RWPE1 (cell line): ENCODE results near the gene TRPM1.

Experiments used
- CTCF ChIA-PET: fragments of 350-600 bp; sonication (Branson Sonifier 250); formaldehyde crosslinking; extraction: SDS; loops from one replicate; lab custom pipeline; 2021; lab: Yijun Ruan, JAX
- POLR2A ChIA-PET: fragments of 400-600 bp; formaldehyde crosslinking; extraction: SDS; loops from one replicate; lab custom pipeline; 2020; ENCODE audit warnings: antibody characterized with exemption; ENCODE audit not compliant: low non-redundant PET; lab: Yijun Ruan, JAX
- DNase-seq: peaks from one replicate; pipeline ENCODE4 v3.0.0; 2012; ENCODE audit warnings: low spot score
- H3K27ac ChIP-seq: fragments of 450-650 bp; 2 replicates; pipeline ENCODE4 v1.5.1; 2017
- TF ChIP-seq, protein P1 (sequence below): fragments of 450-650 bp; conservative IDR thresholded peaks from 2 replicates; pipeline ENCODE4 v1.5.1; 2017; ENCODE audit warnings: low read depth, mild to moderate bottlenecking

The TRPM1 gene

GRCh38 chr15:31081056-31081455 lies 20.5 kb downstream of the TRPM1 start:
- TF ChIP-seq, protein P1, sequence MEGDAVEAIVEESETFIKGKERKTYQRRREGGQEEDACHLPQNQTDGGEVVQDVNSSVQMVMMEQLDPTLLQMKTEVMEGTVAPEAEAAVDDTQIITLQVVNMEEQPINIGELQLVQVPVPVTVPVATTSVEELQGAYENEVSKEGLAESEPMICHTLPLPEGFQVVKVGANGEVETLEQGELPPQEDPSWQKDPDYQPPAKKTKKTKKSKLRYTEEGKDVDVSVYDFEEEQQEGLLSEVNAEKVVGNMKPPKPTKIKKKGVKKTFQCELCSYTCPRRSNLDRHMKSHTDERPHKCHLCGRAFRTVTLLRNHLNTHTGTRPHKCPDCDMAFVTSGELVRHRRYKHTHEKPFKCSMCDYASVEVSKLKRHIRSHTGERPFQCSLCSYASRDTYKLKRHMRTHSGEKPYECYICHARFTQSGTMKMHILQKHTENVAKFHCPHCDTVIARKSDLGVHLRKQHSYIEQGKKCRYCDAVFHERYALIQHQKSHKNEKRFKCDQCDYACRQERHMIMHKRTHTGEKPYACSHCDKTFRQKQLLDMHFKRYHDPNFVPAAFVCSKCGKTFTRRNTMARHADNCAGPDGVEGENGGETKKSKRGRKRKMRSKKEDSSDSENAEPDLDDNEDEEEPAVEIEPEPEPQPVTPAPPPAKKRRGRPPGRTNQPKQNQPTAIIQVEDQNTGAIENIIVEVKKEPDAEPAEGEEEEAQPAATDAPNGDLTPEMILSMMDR = no peak
- no peak overlapping the region for H3K27ac ChIP-seq
- ChIA-PET POLR2A (interaction anchor here (1.4 kb wide), 1 partner anchor 89 kb away, joined by 3 read pairs; no protein-coding TSS in a partner anchor), CTCF (no interaction called here)
- no peak for DNase-seq

DNA sequence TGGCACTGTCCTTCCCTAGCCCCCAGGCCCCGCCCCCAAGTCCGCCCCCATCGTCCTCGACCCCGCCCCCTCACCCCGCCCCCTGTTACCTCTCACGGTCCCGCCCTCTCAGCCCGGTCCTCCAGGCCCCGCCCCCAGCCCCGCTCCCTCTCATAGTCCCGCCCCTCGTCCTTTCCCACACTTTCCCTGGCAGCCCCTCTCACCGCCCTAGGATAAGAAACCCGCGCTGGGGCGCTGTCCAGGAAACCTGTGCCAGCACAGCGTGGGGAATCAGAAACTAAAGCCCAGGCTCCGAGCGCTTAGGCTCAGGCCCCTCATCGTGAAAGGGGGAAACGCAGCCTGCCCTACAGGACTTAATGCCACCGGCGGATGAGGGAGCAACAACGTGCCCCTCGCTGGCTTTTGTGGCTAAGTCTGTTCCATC lies 20.9 kb downstream of the TRPM1 start:
- H3K27ac ChIP-seq = no peak overlapping the region
- ChIA-PET CTCF (no interaction called here), POLR2A (no interaction called here)
- DNase-seq = peak; percentile 68
- TF ChIP-seq, protein P1 = no peak

DNA sequence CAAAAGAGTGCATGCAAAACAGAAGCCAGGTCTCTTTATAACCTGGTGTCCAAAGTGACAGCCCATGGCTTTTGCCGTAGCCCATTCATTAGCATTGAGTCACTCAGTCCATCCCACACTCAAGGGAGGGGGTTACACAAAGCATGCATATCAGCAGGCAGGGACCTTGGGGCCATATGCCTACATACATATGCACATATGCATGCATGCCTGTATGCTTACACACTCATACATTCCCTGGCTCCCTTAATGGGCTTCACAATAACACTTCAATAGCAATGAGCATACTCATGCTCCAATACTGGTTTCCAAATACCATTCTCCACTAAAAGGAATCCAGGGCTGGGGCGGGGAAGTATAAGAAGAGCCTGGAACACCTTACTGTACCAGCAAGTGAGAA lies 22.0 kb downstream of the TRPM1 start:
- POLR2A ChIA-PET = no interaction called here
- CTCF ChIA-PET = no interaction called here
- no peak for DNase-seq
- no peak overlapping the region for H3K27ac ChIP-seq
- TF ChIP-seq, protein P1 = no peak

- TF ChIP-seq, protein P1 = no peak
- no peak overlapping the region for H3K27ac ChIP-seq
- ChIA-PET CTCF (no interaction called here), POLR2A (no interaction called here)
- DNase-seq = no peak
Observed at GRCh38 chr15:31078471-31078870, 23.1 kb downstream of the TRPM1 start.

GRCh38 chr15:31077941-31078340 lies 23.6 kb downstream of the TRPM1 start:
- CTCF ChIA-PET = interaction anchor here (0.5 kb wide), 1 partner anchor 13 kb away, joined by 6 read pairs; no protein-coding TSS in a partner anchor
- POLR2A ChIA-PET = no interaction called here
- no peak for DNase-seq
- TF ChIP-seq, protein P1 = no peak
- no peak overlapping the region for H3K27ac ChIP-seq

DNA sequence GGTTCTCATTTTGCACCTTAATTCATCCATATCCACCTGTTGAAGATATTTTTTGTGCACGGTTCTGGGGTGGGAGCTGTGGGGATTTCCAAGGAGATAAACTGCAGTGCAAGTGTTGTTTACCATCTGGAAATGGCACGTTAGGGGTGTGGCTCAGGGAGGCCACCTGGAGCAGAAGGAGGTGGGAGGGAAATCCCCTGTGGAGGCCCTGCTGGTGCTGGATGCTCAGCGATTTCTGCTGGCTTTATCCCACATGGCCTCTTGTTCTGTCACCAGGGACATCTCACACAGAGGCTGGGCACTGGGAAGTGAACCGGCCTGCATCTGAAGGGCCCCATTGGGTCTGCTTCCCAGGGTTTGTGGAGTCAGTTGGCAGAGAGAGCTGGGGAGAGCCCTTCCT lies 24.3 kb downstream of the TRPM1 start:
- no peak overlapping the region for H3K27ac ChIP-seq
- TF ChIP-seq, protein P1 = no peak
- CTCF ChIA-PET = interaction anchor here (0.5 kb wide), 1 partner anchor 14 kb away, joined by 6 read pairs; no protein-coding TSS in a partner anchor
- no peak for DNase-seq
- POLR2A ChIA-PET = no interaction called here

DNA sequence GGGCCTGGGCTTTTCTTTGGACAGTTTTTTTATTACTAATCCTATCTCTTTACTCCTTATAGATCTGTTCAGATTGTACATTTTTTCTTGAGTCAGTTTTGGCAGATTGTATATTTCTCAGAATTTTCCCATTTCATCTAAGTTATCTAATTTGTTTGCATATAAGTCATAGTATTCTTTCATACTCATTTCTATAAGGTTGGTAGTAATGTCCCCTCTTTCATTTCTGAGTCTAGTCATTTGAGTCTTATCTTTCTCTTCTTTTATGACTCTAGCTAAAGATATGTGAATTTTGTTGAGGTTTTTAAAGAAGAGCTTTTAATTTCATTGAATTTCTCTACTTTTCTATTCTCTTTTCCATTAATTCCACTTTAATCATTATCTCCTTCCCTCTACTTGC lies 27.2 kb downstream of the TRPM1 start:
- no peak for DNase-seq
- H3K27ac ChIP-seq = no peak overlapping the region
- POLR2A ChIA-PET = no interaction called here
- TF ChIP-seq, protein P1 = no peak
- CTCF ChIA-PET = no interaction called here
